HepG2 (cell line): ENCODE measurements around the gene IDUA.

Experiments
- GTF2F1 ChIP-seq: fragments of 150-350 bp; IDR thresholded peaks from 2 replicates; pipeline ENCODE4 v1.6.1; 2014; ENCODE audit warnings: low read length
- HDAC2 ChIP-seq: sonication (generic); formaldehyde crosslinking; IDR thresholded peaks from 2 replicates; pipeline ENCODE4 v1.4.0; 2020; ENCODE audit warnings: missing genetic modification reagents
- HNRNPUL1 ChIP-seq: fragments of 200-400 bp; formaldehyde crosslinking; IDR thresholded peaks from 2 replicates; pipeline ENCODE4 v1.6.1; 2017; ENCODE audit warnings: low read depth, mild to moderate bottlenecking, low read length, moderate library complexity
- IKZF1 ChIP-seq: fragments of 450-650 bp; IDR thresholded peaks from 2 replicates; pipeline ENCODE4 v1.7.1; 2016
- KLF11 ChIP-seq: IDR thresholded peaks from 2 replicates; pipeline ENCODE4 v1.6.1; 2016; ENCODE audit warnings: missing compliant biosample characterization
- MAFG ChIP-seq: sonication (generic); formaldehyde crosslinking; IDR thresholded peaks from 2 replicates; pipeline ENCODE4 v1.5.1; 2020; ENCODE audit warnings: mild to moderate bottlenecking, missing genetic modification reagents
- RBM39 ChIP-seq: fragments of 200-400 bp; formaldehyde crosslinking; IDR thresholded peaks from one replicate; pipeline ENCODE4 v1.6.1; 2018; ENCODE audit warnings: antibody characterized with exemption, mild to moderate bottlenecking, low read depth, low read length; ENCODE audit not compliant: poor library complexity, severe bottlenecking
- TEAD3 ChIP-seq: optimal IDR thresholded peaks from 2 replicates; pipeline ENCODE3; 2016; ENCODE audit warnings: borderline replicate concordance
- ZNF331 ChIP-seq: sonication (generic); formaldehyde crosslinking; IDR thresholded peaks from 2 replicates; pipeline ENCODE4 v1.4.0; 2020; ENCODE audit warnings: missing genetic modification reagents

DNA sequence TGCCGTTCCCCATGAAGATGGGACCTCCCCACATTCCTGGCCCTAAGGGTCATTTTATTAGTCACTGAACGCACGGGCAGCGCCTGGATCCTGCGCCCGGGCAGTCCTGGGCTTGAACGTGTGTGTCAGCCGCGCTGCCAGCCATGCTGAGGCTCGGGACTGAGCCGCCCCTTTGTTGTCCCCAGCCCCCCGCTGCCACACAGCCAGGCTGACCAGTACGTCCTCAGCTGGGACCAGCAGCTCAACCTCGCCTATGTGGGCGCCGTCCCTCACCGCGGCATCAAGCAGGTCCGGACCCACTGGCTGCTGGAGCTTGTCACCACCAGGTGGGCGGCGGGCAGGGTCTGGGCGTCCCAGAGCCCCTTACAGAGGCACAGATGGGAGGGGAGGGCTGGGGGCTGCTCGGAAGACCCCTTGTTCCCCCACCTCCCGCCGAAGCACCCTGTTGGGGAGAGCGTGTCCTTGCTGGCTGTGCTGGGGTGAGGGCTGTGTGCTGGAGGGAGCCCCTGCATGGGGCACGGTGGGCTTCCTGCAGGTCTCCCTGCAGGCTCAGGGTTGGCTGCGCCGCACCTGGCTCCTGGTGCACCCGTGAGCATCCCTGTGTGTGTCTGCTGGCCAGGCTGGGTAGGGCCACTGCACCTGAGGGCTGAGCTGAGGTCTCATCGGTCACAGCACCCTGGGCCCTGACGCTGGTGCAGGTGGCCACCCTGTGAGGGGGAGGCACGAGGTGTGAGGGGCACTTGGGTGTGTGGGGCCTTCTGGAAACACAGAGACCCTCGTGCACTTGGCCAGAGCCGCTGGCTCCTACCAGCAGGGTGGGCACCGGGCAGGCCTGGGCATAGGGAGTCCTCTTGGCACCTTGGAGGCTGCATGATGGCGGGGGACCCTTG is 1.0 kb downstream of the IDUA start:
- no peak for TF ChIP-seq ZNF331 (CRISPR knock-in tag)
- TF ChIP-seq MAFG, result no peak
- TF ChIP-seq RBM39, result peak; percentile 61
- TF ChIP-seq IKZF1, result no peak
- TF ChIP-seq GTF2F1, result no peak
- TF ChIP-seq HDAC2 (CRISPR knock-in tag), result no peak
- no peak for TF ChIP-seq KLF11 (CRISPR knock-in tag)
- no peak for TF ChIP-seq HNRNPUL1
- no peak for TF ChIP-seq TEAD3 (CRISPR knock-in tag)
